Osteoblast (primary cell): Measurements from ENCODE around the gene TAAR5. TPM values are rescaled to one million over a fixed set of nuclear protein-coding genes. Genes with fewer than 3 reads are reported as not detected.

Source experiments
- DNase-seq: peaks from one replicate; pipeline ENCODE4 v3.0.0; 2011; ENCODE audit warnings: low spot score, mixed read lengths; ENCODE audit not compliant: insufficient read length; ENCODE audit errors: missing footprints
- H2AFZ ChIP-seq: 2 replicates; pipeline ENCODE4 v1.6.0; 2011; ENCODE audit warnings: mild to moderate bottlenecking, low read length
- H3K27ac ChIP-seq: 2 replicates; pipeline ENCODE4 v1.5.1; 2011; ENCODE audit warnings: mild to moderate bottlenecking, low read depth, low read length, moderate library complexity
- H3K27me3 ChIP-seq: 2 replicates; pipeline ENCODE4 v1.6.0; 2012; ENCODE audit warnings: mild to moderate bottlenecking, control low read depth, inconsistent platforms, low read length, moderate library complexity; ENCODE audit not compliant: insufficient read depth
- H3K36me3 ChIP-seq: 2 replicates; pipeline ENCODE4 v1.5.1; 2011; ENCODE audit warnings: mild to moderate bottlenecking, low read length, control low read depth, moderate library complexity; ENCODE audit not compliant: insufficient read depth
- H3K4me1 ChIP-seq: 2 replicates; pipeline ENCODE4 v1.5.1; 2011; ENCODE audit warnings: mild to moderate bottlenecking, low read length, control low read depth, moderate library complexity; ENCODE audit not compliant: insufficient read depth
- H3K4me2 ChIP-seq: 2 replicates; pipeline ENCODE4 v1.6.0; 2011; ENCODE audit warnings: mild to moderate bottlenecking, low read length; ENCODE audit not compliant: insufficient read depth
- H3K4me3 ChIP-seq: fragments of 200-600 bp; sonication (generic); 3 replicates; pipeline ENCODE4 v1.5.1; 2012; ENCODE audit warnings: mild to moderate bottlenecking, low read length, inconsistent platforms; ENCODE audit not compliant: insufficient read depth
- H3K79me2 ChIP-seq: 2 replicates; pipeline ENCODE4 v1.6.0; 2012; ENCODE audit warnings: mild to moderate bottlenecking, low read length, control low read depth, inconsistent platforms; ENCODE audit not compliant: insufficient read depth
- H3K9me3 ChIP-seq: 2 replicates; pipeline ENCODE4 v1.5.1; 2011; ENCODE audit warnings: low read depth, low read length, control low read depth
- H4K20me1 ChIP-seq: 2 replicates; pipeline ENCODE4 v1.6.0; 2012; ENCODE audit warnings: mild to moderate bottlenecking, low read length, control low read depth; ENCODE audit not compliant: insufficient read depth
- CTCF ChIP-seq: IDR thresholded peaks from 2 replicates; pipeline ENCODE4 v1.5.1; 2011; ENCODE audit warnings: mild to moderate bottlenecking, low read depth, low read length, moderate library complexity; ENCODE audit errors: extremely low read depth
- total RNA-seq: library from RNA; depleted of rRNA; stranded (reverse); fragments of >200 nt; gene quantifications from 2 replicates; pipeline ENCODE4 v1.2.3, GENCODE V29; 2012

Gene TAAR5
- total RNA-seq, 1 donor: not detected

GRCh38 chr6:132590362-132590761, 821 bp upstream of the TAAR5 start:
- Histone ChIP-seq H3K27me3 (peaks cover 5% of the 10 kb centered on the region), H3K4me1 (no peaks in the 10 kb centered on the region), H3K4me3 (no peak overlapping the region), H3K79me2 (no peaks in the 10 kb centered on the region), H3K36me3 (no peaks in the 10 kb centered on the region), H4K20me1 (no peaks in the 10 kb centered on the region), H2AFZ (no peak overlapping the region), H3K4me2 (no peak overlapping the region), H3K27ac (no peak overlapping the region), H3K9me3 (no peaks in the 10 kb centered on the region)
- DNase-seq: no peak
- no peak for TF ChIP-seq CTCF

GRCh38 chr6:132587424-132587823, 2.1 kb downstream of the TAAR5 start:
- no peak overlapping the region for H3K4me3 ChIP-seq
- no peak overlapping the region for H3K27ac ChIP-seq
- TF ChIP-seq CTCF: no peak
- H3K4me2 ChIP-seq: no peak overlapping the region
- H3K36me3 ChIP-seq: no peaks in the 10 kb centered on the region
- H4K20me1 ChIP-seq: no peaks in the 10 kb centered on the region
- DNase-seq: no peak
- H2AFZ ChIP-seq: no peak overlapping the region
- no peaks in the 10 kb centered on the region for H3K79me2 ChIP-seq
- no peaks in the 10 kb centered on the region for H3K9me3 ChIP-seq
- H3K4me1 ChIP-seq: no peaks in the 10 kb centered on the region
- H3K27me3 ChIP-seq: peaks cover 3% of the 10 kb centered on the region

DNA sequence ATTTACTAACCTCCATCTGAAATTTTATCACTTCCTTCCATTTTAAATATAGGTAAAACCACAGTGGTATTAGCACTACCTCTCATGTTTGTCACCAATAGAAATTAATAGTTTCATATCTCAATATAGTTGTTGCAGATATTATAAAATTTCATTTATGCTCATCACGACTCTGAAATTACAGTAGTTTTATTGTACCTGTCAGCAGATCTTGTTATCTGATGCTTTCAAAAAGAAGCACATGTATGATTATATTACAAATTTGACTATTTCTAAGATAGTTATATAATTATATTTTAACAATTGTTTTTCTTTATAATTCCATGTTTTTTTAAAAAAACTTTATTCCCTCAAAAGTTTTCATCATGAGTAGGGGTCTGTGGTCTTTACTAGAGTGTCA, 4.8 kb downstream of the TAAR5 start:
- no peaks in the 10 kb centered on the region for H3K36me3 ChIP-seq

DNA sequence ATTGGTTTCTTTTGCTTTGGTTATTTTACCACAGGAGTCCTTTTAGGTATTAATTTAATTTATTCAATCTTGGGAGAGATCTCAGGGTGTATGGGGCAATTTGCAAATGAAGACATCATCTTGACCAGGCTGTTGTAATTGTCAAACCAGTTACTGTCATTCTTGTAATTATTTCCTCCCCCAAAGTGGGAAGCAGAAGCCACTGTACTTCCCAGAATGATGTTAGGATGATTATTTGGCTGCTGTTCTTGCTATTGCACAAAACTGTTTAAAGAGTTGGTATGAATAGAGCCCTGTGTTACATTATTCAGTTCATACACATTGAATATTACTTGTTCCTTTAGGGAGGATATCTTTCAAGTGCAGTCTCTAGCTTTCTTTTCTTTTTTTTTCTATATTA, 17.8 kb downstream of the TAAR5 start:
- Histone ChIP-seq H3K4me3 (no peak overlapping the region), H3K27ac (no peak overlapping the region), H3K4me2 (no peak overlapping the region)

More for the DNA sequence above, 4.8 kb downstream of the TAAR5 start:
- Histone ChIP-seq H3K4me1 (no peaks in the 10 kb centered on the region), H4K20me1 (no peaks in the 10 kb centered on the region), H3K27ac (no peak overlapping the region), H2AFZ (no peak overlapping the region), H3K4me2 (no peak overlapping the region), H3K4me3 (no peak overlapping the region), H3K27me3 (peaks cover 8% of the 10 kb centered on the region), H3K9me3 (no peaks in the 10 kb centered on the region), H3K79me2 (no peaks in the 10 kb centered on the region)
- no peak for DNase-seq
- no peak for TF ChIP-seq CTCF

More for the DNA sequence above, 17.8 kb downstream of the TAAR5 start:
- peaks cover 24% of the 10 kb centered on the region for H3K27me3 ChIP-seq
- no peaks in the 10 kb centered on the region for H3K4me1 ChIP-seq
- DNase-seq: no peak
- no peaks in the 10 kb centered on the region for H3K9me3 ChIP-seq
- H3K36me3 ChIP-seq: no peaks in the 10 kb centered on the region
- H3K79me2 ChIP-seq: no peaks in the 10 kb centered on the region
- no peak for TF ChIP-seq CTCF
- H2AFZ ChIP-seq: no peak overlapping the region
- no peaks in the 10 kb centered on the region for H4K20me1 ChIP-seq
